Neural cell (in vitro differentiated cells): ENCODE data around the gene TBC1D8. TPM values are rescaled to one million over a fixed set of nuclear protein-coding genes. Genes with fewer than 3 reads are reported as not detected.

Experiments used
- H2AFZ ChIP-seq: fragments of 200-600, 300-800 bp; sonication (generic), shearing (Covaris generic); 2 replicates; pipeline ENCODE4 v1.6.0; 2014; ENCODE audit warnings: low read depth, mild to moderate bottlenecking, antibody characterized with exemption, low read length, moderate library complexity
- H3F3A ChIP-seq: fragments of 200-600 bp; shearing (Covaris generic); 2 replicates; pipeline ENCODE4 v1.6.1; 2016; ENCODE audit warnings: mild to moderate bottlenecking, moderate library complexity, mixed read lengths, antibody characterized with exemption, low read length; ENCODE audit not compliant: insufficient read depth, poor library complexity, severe bottlenecking
- H3K27ac ChIP-seq: fragments of 200-600, 300-800 bp; sonication (generic), shearing (Covaris generic); 2 replicates; pipeline ENCODE4 v1.5.1; 2014; ENCODE audit warnings: mild to moderate bottlenecking, low read length, moderate library complexity
- H3K27me3 ChIP-seq: fragments of 300-800, 200-600 bp; sonication (generic), shearing (Covaris generic); 2 replicates; pipeline ENCODE4 v1.6.0; 2014; ENCODE audit warnings: mild to moderate bottlenecking, low read depth, low read length, moderate library complexity; ENCODE audit not compliant: insufficient read depth
- H3K36me3 ChIP-seq: fragments of 300-800, 200-600 bp; sonication (generic), shearing (Covaris generic); 2 replicates; pipeline ENCODE4 v1.5.1; 2014; ENCODE audit warnings: mild to moderate bottlenecking, antibody characterized with exemption, low read length, moderate library complexity; ENCODE audit not compliant: insufficient read depth
- H3K4me2 ChIP-seq: fragments of 300-800, 200-600 bp; sonication (generic), shearing (Covaris generic); 2 replicates; pipeline ENCODE4 v1.6.0; 2014; ENCODE audit warnings: mild to moderate bottlenecking, low read length
- H3K4me3 ChIP-seq: fragments of 300-800, 200-600 bp; sonication (generic), shearing (Covaris generic); 2 replicates; pipeline ENCODE4 v1.5.1; 2014; ENCODE audit warnings: mild to moderate bottlenecking, low read length, moderate library complexity
- H3K79me2 ChIP-seq: fragments of 200-600 bp; shearing (Covaris generic); replicated peaks from 2 replicates; pipeline ENCODE4 v1.6.0; 2014; ENCODE audit warnings: mild to moderate bottlenecking, low read length, moderate library complexity; ENCODE audit not compliant: insufficient read depth
- H3K9ac ChIP-seq: fragments of 300-800, 200-600 bp; sonication (generic), shearing (Covaris generic); 2 replicates; pipeline ENCODE4 v1.6.1; 2016; ENCODE audit warnings: mild to moderate bottlenecking, low read length, mixed read lengths
- H3K9me2 ChIP-seq: fragments of 200-600 bp; shearing (Covaris generic); 2 replicates; pipeline ENCODE4 v1.6.1; 2016; ENCODE audit warnings: mild to moderate bottlenecking, low read length, mixed read lengths; ENCODE audit not compliant: insufficient read depth
- H3K9me3 ChIP-seq: fragments of 200-600, 300-800 bp; sonication (generic), shearing (Covaris generic); 2 replicates; pipeline ENCODE4 v1.6.1; 2016; ENCODE audit warnings: mild to moderate bottlenecking, mixed run types, low read length, moderate library complexity, mixed read lengths
- H4K20me1 ChIP-seq: fragments of 200-600 bp; shearing (Covaris generic); 2 replicates; pipeline ENCODE4 v1.6.1; 2016; ENCODE audit warnings: mild to moderate bottlenecking, mixed run types; ENCODE audit not compliant: insufficient read depth
- CTCF ChIP-seq: fragments of 450-650 bp; IDR thresholded peaks from 2 replicates; pipeline ENCODE4 v1.5.1; 2014; ENCODE audit warnings: antibody characterized with exemption, mild to moderate bottlenecking, moderate library complexity; ENCODE audit not compliant: poor library complexity, severe bottlenecking
- EP300 ChIP-seq: fragments of 450-650 bp; conservative IDR thresholded peaks from 2 replicates; pipeline ENCODE4 v1.6.1; 2014; ENCODE audit warnings: antibody characterized with exemption, mild to moderate bottlenecking, moderate library complexity; ENCODE audit not compliant: poor library complexity, severe bottlenecking
- EZH2 ChIP-seq: fragments of 200-600, 300-800 bp; shearing (Covaris generic), sonication (generic); IDR thresholded peaks from 2 replicates; pipeline ENCODE4 v1.6.1; 2014; ENCODE audit warnings: antibody characterized with exemption, low read length, borderline replicate concordance, mild to moderate bottlenecking; ENCODE audit not compliant: insufficient read depth, poor library complexity, severe bottlenecking
- MXI1 ChIP-seq: fragments of 450-650 bp; conservative IDR thresholded peaks from 2 replicates; pipeline ENCODE4 v1.6.1; 2014; ENCODE audit warnings: antibody characterized with exemption, mild to moderate bottlenecking; ENCODE audit not compliant: poor library complexity, severe bottlenecking
- POLR2AphosphoS5 ChIP-seq: IDR thresholded peaks from 2 replicates; pipeline ENCODE4 v1.6.1; 2012
- RAD21 ChIP-seq: fragments of 450-650 bp; conservative IDR thresholded peaks from 2 replicates; pipeline ENCODE4 v1.6.1; 2014; ENCODE audit warnings: antibody characterized with exemption, mild to moderate bottlenecking, moderate library complexity
- REST ChIP-seq: IDR thresholded peaks from 2 replicates; pipeline ENCODE4 v1.6.1; 2012; ENCODE audit warnings: borderline replicate concordance
- SMC3 ChIP-seq: fragments of 450-650 bp; conservative IDR thresholded peaks from 2 replicates; pipeline ENCODE4 v1.6.1; 2014; ENCODE audit warnings: antibody characterized with exemption, mild to moderate bottlenecking, moderate library complexity; ENCODE audit not compliant: poor library complexity
- TAF1 ChIP-seq: IDR thresholded peaks from 2 replicates; pipeline ENCODE4 v1.6.1; 2012; ENCODE audit warnings: low read depth
- polyA plus RNA-seq: library from polyadenylated mRNA; depleted of rRNA; stranded (reverse); fragments of >200 nt; gene quantifications from 2 replicates; pipeline ENCODE4 v1.2.3, GENCODE V29; 2014

Gene TBC1D8
- polyA plus RNA-seq, 1 donor from 2014 or later, result 5.3 TPM

GRCh38 chr2:101145406-101145805 is 5.8 kb downstream of the TBC1D8 start:
- no peak overlapping the region for H2AFZ ChIP-seq
- H3F3A ChIP-seq, result no peaks in the 10 kb centered on the region
- no peak overlapping the region for H3K4me2 ChIP-seq
- peaks cover 18% of the 10 kb centered on the region for H3K27me3 ChIP-seq
- no peaks in the 10 kb centered on the region for H3K79me2 ChIP-seq
- no peak overlapping the region for H3K27ac ChIP-seq
- H3K9ac ChIP-seq, result no peak overlapping the region
- no peaks in the 10 kb centered on the region for H3K36me3 ChIP-seq
- H3K4me3 ChIP-seq, result no peak overlapping the region
- no peaks in the 10 kb centered on the region for H4K20me1 ChIP-seq
- H3K9me2 ChIP-seq, result no peaks in the 10 kb centered on the region
- TF ChIP-seq MXI1, result no peak
- no peak for TF ChIP-seq RAD21
- TF ChIP-seq TAF1, result no peak
- TF ChIP-seq SMC3, result no peak
- no peaks in the 10 kb centered on the region for H3K9me3 ChIP-seq

- no peaks in the 10 kb centered on the region for H3K9me2 ChIP-seq
- no peaks in the 10 kb centered on the region for H3K79me2 ChIP-seq
- no peaks in the 10 kb centered on the region for H3K36me3 ChIP-seq
- no peaks in the 10 kb centered on the region for H3K9me3 ChIP-seq
- no peak overlapping the region for H3K9ac ChIP-seq
- no peak overlapping the region for H3K4me3 ChIP-seq
- H3K4me2 ChIP-seq, result no peak overlapping the region
- TF ChIP-seq EP300 (no peak), POLR2AphosphoS5 (no peak), SMC3 (no peak), MXI1 (no peak), REST (no peak), TAF1 (no peak), CTCF (no peak)
- H3K27me3 ChIP-seq, result no peaks in the 10 kb centered on the region
- no peaks in the 10 kb centered on the region for H3F3A ChIP-seq
- no peaks in the 10 kb centered on the region for H4K20me1 ChIP-seq
- H2AFZ ChIP-seq, result no peak overlapping the region
- no peak overlapping the region for H3K27ac ChIP-seq
These were observed 9.0 kb downstream of the TBC1D8 start for GRCh38 chr2:101142163-101142562.

- Histone ChIP-seq H3K9ac (no peak overlapping the region), H3K27ac (no peak overlapping the region), H3F3A (no peaks in the 10 kb centered on the region), H3K36me3 (no peaks in the 10 kb centered on the region), H3K27me3 (no peaks in the 10 kb centered on the region), H3K79me2 (no peaks in the 10 kb centered on the region), H2AFZ (no peak overlapping the region), H3K4me2 (no peak overlapping the region), H3K4me3 (no peak overlapping the region), H3K9me3 (no peaks in the 10 kb centered on the region), H3K9me2 (no peaks in the 10 kb centered on the region), H4K20me1 (no peaks in the 10 kb centered on the region)
- TF ChIP-seq TAF1, result no peak
- TF ChIP-seq EP300, result no peak
- no peak for TF ChIP-seq EZH2
- TF ChIP-seq REST, result no peak
- TF ChIP-seq RAD21, result no peak
- TF ChIP-seq CTCF, result no peak
- no peak for TF ChIP-seq POLR2AphosphoS5
- no peak for TF ChIP-seq MXI1
These were observed 10.1 kb downstream of the TBC1D8 start for GRCh38 chr2:101140978-101141655.
